HL-60 (cell line): Measurements from ENCODE around the gene KDM5C.

Experiments
- DNase-seq, 2 experiments: peaks; one replicate each; pipeline ENCODE4 v3.0.0-alpha.2; 2010 to 2020; ENCODE audit warnings: low read depth in 1 of 2, low spot score in 1 of 2
- H3K27ac ChIP-seq: fragments of 250-450 bp; sonication (Bioruptor Pico); replicated peaks from 2 replicates; pipeline ENCODE4 v1.5.1; 2020; ENCODE audit warnings: mild to moderate bottlenecking, moderate library complexity
- H3K27me3 ChIP-seq: fragments of 250-450 bp; sonication (Bioruptor Pico); 2 replicates; pipeline ENCODE4 v1.5.1; 2021; ENCODE audit warnings: mild to moderate bottlenecking, moderate library complexity; ENCODE audit not compliant: insufficient read depth, poor library complexity, severe bottlenecking
- H3K4me3 ChIP-seq: replicated peaks from 2 replicates; pipeline ENCODE4 v1.5.1; 2011; ENCODE audit warnings: mild to moderate bottlenecking, control low read depth, low read length; ENCODE audit not compliant: insufficient read depth
- CTCF ChIP-seq: IDR thresholded peaks from one replicate; pipeline ENCODE4 v1.5.1; 2011; ENCODE audit warnings: low read length, control low read depth, inconsistent platforms; ENCODE audit not compliant: insufficient read depth
- GABPA ChIP-seq: IDR thresholded peaks from 2 replicates; pipeline ENCODE4 v1.6.1; 2012; ENCODE audit warnings: low read depth
- POLR2AphosphoS5 ChIP-seq: IDR thresholded peaks from 2 replicates; pipeline ENCODE4 v1.6.1; 2012; ENCODE audit warnings: low read depth
- REST ChIP-seq: IDR thresholded peaks from 2 replicates; pipeline ENCODE4 v1.6.1; 2012; ENCODE audit warnings: low read depth; ENCODE audit not compliant: insufficient replicate concordance
- SPI1 ChIP-seq: IDR thresholded peaks from 2 replicates; pipeline ENCODE4 v1.6.1; 2012; ENCODE audit warnings: low read depth, mild to moderate bottlenecking, borderline replicate concordance

Gene KDM5C

GRCh38 chrX:53196678-53197077, 28.3 kb downstream of the KDM5C start:
- no peak for DNase-seq
- no peak for TF ChIP-seq CTCF
- no peak overlapping the region for H3K4me3 ChIP-seq
- no peak overlapping the region for H3K27ac ChIP-seq
- no peaks in the 10 kb centered on the region for H3K27me3 ChIP-seq

GRCh38 chrX:53195401-53195800, 29.6 kb downstream of the KDM5C start:
- DNase-seq, result no peak
- no peaks in the 10 kb centered on the region for H3K27me3 ChIP-seq
- TF ChIP-seq GABPA (no peak), SPI1 (no peak), REST (no peak), CTCF (no peak), POLR2AphosphoS5 (no peak)
- H3K27ac ChIP-seq, result no peak overlapping the region
- H3K4me3 ChIP-seq, result no peak overlapping the region

GRCh38 chrX:53194308-53194707, 30.7 kb downstream of the KDM5C start:
- Histone ChIP-seq H3K4me3 (no peak overlapping the region), H3K27me3 (no peaks in the 10 kb centered on the region), H3K27ac (no peak overlapping the region)
- no peak for TF ChIP-seq SPI1
- no peak for TF ChIP-seq REST
- no peak for TF ChIP-seq GABPA
- no peak for DNase-seq

GRCh38 chrX:53193093-53193492, 31.9 kb downstream of the KDM5C start:
- no peaks in the 10 kb centered on the region for H3K27me3 ChIP-seq
- DNase-seq, result no peak
- H3K27ac ChIP-seq, result no peak overlapping the region
- TF ChIP-seq GABPA (no peak), SPI1 (no peak), POLR2AphosphoS5 (no peak), CTCF (no peak), REST (no peak)
- no peak overlapping the region for H3K4me3 ChIP-seq
